HEK293 (cell line): ENCODE data around the gene MTHFD1L.
A peak's percentile ranks its signal among the peaks of the same experiment; 100 is the strongest.

Experiments used
- CTCF ChIA-PET: fragments of 350-600 bp; formaldehyde crosslinking; extraction: SDS; loops from one replicate; lab custom pipeline; 2021; ENCODE audit warnings: antibody characterized with exemption; lab: Yijun Ruan, JAX
- POLR2A ChIA-PET: fragments of 300-600 bp; formaldehyde crosslinking; extraction: SDS; loops from one replicate; lab custom pipeline; 2020; ENCODE audit warnings: antibody characterized with exemption, inconsistent platforms; lab: Yijun Ruan, JAX
- H3K27ac ChIP-seq: fragments of 200-500 bp; sonication (Bioruptor generic); 2 replicates; pipeline ENCODE4 v1.5.1; 2014; ENCODE audit warnings: low read depth, low read length, control low read depth, inconsistent platforms; ENCODE audit errors: extremely low read depth
- H3K36me3 ChIP-seq, 2 experiments: fragments of 200-500 bp in 1 of 2; sonication (Bioruptor generic) in 1 of 2; 1 replicate in 1 of 2; 2 replicates in 1 of 2; pipeline ENCODE4 v1.5.1; 2014 to 2017; ENCODE audit warnings: inconsistent platforms in 2 of 2, low read length in 2 of 2; ENCODE audit not compliant: control insufficient read depth in 2 of 2, insufficient read depth in 1 of 2
- H3K4me1 ChIP-seq: fragments of 200-500 bp; sonication (Bioruptor generic); 2 replicates; pipeline ENCODE4 v1.5.1; 2014; ENCODE audit warnings: mild to moderate bottlenecking, low read length, inconsistent platforms; ENCODE audit not compliant: control insufficient read depth, insufficient read depth
- H3K4me3 ChIP-seq: 2 replicates; pipeline ENCODE4 v1.5.1; 2011; ENCODE audit warnings: low read depth, mild to moderate bottlenecking, control low read depth, low read length, moderate library complexity
- H3K9me3 ChIP-seq: fragments of 200-500 bp; sonication (Bioruptor generic); 2 replicates; pipeline ENCODE4 v1.5.1; 2014; ENCODE audit warnings: low read depth, low read length, inconsistent platforms; ENCODE audit not compliant: control insufficient read depth, insufficient read depth
- FEZF1 ChIP-seq: fragments of 450-650 bp; formaldehyde crosslinking; IDR thresholded peaks from 2 replicates; pipeline ENCODE4 v1.5.1; 2016; ENCODE audit warnings: missing biosample characterization, missing genetic modification characterization
- TCF7L2 ChIP-seq: IDR thresholded peaks from 2 replicates; pipeline ENCODE4 v1.6.1; 2011; ENCODE audit warnings: low read depth, mild to moderate bottlenecking, inconsistent platforms, low read length, moderate library complexity, borderline replicate concordance
- ZFHX2 ChIP-seq: fragments of 450-650 bp; formaldehyde crosslinking; conservative IDR thresholded peaks from 2 replicates; pipeline ENCODE4 v1.5.1; 2016; ENCODE audit warnings: missing biosample characterization, missing genetic modification characterization
- ZIC2 ChIP-seq: fragments of 450-650 bp; formaldehyde crosslinking; IDR thresholded peaks from 2 replicates; pipeline ENCODE4 v1.5.1; 2016; ENCODE audit warnings: missing biosample characterization, missing genetic modification characterization
- ZNF211 ChIP-seq: fragments of 450-650 bp; formaldehyde crosslinking; IDR thresholded peaks from 2 replicates; pipeline ENCODE4 v1.5.1; 2016; ENCODE audit warnings: low read depth, missing biosample characterization, missing genetic modification characterization
- ZNF558 ChIP-seq: fragments of 450-650 bp; formaldehyde crosslinking; IDR thresholded peaks from 2 replicates; pipeline ENCODE4 v1.5.1; 2016; ENCODE audit warnings: missing biosample characterization, missing genetic modification characterization
- ZNF596 ChIP-seq: fragments of 450-650 bp; IDR thresholded peaks from 2 replicates; pipeline ENCODE4 v1.5.0; 2018; ENCODE audit warnings: missing biosample characterization, mild to moderate bottlenecking, missing genetic modification characterization, moderate library complexity
- ZNF747 ChIP-seq: fragments of 450-650 bp; formaldehyde crosslinking; IDR thresholded peaks from 2 replicates; pipeline ENCODE4 v1.5.1; 2016; ENCODE audit warnings: missing biosample characterization, missing genetic modification characterization
- ZNF777 ChIP-seq: fragments of 450-650 bp; formaldehyde crosslinking; IDR thresholded peaks from 2 replicates; pipeline ENCODE4 v1.5.1; 2017; ENCODE audit warnings: missing biosample characterization, missing genetic modification characterization, borderline replicate concordance
- TF ChIP-seq, protein P1 (sequence below): fragments of 450-650 bp; formaldehyde crosslinking; IDR thresholded peaks from 2 replicates; pipeline ENCODE4 v1.5.1; 2016; ENCODE audit warnings: missing biosample characterization, missing genetic modification characterization, borderline replicate concordance
- TF ChIP-seq, protein P2 (sequence below): fragments of 450-650 bp; IDR thresholded peaks from 2 replicates; pipeline ENCODE4 v1.5.1; 2018; ENCODE audit warnings: missing biosample characterization, mild to moderate bottlenecking, missing genetic modification characterization
- TF ChIP-seq, protein P3 (sequence below): fragments of 450-650 bp; formaldehyde crosslinking; IDR thresholded peaks from 2 replicates; pipeline ENCODE4 v1.5.1; 2016; ENCODE audit warnings: missing biosample characterization, missing genetic modification characterization, low read depth
- TF ChIP-seq, protein P4 (sequence below): fragments of 450-650 bp; formaldehyde crosslinking; IDR thresholded peaks from 2 replicates; pipeline ENCODE4 v1.5.1; 2016; ENCODE audit warnings: missing biosample characterization, missing genetic modification characterization

MTHFD1L gene

DNA sequence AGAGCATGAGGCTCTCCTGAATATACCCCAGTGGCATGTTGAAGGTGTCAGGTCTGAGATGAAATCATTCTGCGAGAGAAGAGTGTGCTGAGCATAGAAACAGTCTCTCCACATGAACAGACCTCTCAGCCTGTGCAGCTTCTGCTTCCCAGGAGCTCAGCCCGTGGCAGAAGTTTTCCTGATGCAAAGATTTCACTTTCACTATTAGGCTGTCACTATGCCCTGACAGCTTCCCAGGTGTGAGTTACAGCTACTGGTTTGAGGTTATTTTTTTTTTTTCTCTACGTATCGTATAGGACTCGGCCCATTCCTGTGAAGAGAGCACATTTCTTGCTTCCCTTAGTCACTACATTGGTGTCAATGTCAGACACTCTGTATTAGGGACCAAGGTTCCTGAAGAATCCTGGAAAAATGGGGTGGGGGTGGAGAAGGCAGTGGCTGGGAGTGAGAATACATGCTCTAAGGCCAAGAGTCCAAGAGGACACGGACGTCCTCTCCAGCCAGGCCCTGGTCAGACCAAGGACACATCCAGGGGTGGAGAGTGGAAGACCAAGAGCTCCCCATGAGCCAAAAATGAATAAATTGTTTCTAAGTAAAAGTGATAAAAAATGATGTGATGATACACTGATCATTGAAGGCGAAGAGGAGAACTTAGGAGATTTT, 253.1 kb downstream of the MTHFD1L start:
- ChIA-PET POLR2A (interaction anchor here (1.3 kb wide), 1 partner anchor 272 kb away, joined by 5 read pairs; no protein-coding TSS in a partner anchor), CTCF (interaction anchor here (0.6 kb wide), 2 partner anchors 206 to 1150 kb away, joined by 3 to 4 read pairs; no protein-coding TSS in a partner anchor)
- no peak overlapping the region for H3K27ac ChIP-seq
- TF ChIP-seq, protein P1, sequence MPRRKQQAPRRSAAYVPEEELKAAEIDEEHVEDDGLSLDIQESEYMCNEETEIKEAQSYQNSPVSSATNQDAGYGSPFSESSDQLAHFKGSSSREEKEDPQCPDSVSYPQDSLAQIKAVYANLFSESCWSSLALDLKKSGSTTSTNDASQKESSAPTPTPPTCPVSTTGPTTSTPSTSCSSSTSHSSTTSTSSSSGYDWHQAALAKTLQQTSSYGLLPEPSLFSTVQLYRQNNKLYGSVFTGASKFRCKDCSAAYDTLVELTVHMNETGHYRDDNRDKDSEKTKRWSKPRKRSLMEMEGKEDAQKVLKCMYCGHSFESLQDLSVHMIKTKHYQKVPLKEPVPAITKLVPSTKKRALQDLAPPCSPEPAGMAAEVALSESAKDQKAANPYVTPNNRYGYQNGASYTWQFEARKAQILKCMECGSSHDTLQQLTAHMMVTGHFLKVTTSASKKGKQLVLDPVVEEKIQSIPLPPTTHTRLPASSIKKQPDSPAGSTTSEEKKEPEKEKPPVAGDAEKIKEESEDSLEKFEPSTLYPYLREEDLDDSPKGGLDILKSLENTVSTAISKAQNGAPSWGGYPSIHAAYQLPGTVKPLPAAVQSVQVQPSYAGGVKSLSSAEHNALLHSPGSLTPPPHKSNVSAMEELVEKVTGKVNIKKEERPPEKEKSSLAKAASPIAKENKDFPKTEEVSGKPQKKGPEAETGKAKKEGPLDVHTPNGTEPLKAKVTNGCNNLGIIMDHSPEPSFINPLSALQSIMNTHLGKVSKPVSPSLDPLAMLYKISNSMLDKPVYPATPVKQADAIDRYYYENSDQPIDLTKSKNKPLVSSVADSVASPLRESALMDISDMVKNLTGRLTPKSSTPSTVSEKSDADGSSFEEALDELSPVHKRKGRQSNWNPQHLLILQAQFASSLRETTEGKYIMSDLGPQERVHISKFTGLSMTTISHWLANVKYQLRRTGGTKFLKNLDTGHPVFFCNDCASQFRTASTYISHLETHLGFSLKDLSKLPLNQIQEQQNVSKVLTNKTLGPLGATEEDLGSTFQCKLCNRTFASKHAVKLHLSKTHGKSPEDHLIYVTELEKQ (tag by site-specific recombination) = no peak
- TF ChIP-seq ZNF747 (tag by site-specific recombination) (no peak), ZNF558 (tag by site-specific recombination) (no peak), ZNF596 (tag by site-specific recombination) (no peak)
- TF ChIP-seq, protein P2, sequence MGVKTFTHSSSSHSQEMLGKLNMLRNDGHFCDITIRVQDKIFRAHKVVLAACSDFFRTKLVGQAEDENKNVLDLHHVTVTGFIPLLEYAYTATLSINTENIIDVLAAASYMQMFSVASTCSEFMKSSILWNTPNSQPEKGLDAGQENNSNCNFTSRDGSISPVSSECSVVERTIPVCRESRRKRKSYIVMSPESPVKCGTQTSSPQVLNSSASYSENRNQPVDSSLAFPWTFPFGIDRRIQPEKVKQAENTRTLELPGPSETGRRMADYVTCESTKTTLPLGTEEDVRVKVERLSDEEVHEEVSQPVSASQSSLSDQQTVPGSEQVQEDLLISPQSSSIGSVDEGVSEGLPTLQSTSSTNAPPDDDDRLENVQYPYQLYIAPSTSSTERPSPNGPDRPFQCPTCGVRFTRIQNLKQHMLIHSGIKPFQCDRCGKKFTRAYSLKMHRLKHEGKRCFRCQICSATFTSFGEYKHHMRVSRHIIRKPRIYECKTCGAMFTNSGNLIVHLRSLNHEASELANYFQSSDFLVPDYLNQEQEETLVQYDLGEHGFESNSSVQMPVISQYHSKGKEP (tag by site-specific recombination) = no peak
- no peaks in the 10 kb centered on the region for H3K4me1 ChIP-seq
- H3K4me3 ChIP-seq = no peak overlapping the region
- no peaks in the 10 kb centered on the region for H3K36me3 ChIP-seq
- H3K9me3 ChIP-seq = no peaks in the 10 kb centered on the region

DNA sequence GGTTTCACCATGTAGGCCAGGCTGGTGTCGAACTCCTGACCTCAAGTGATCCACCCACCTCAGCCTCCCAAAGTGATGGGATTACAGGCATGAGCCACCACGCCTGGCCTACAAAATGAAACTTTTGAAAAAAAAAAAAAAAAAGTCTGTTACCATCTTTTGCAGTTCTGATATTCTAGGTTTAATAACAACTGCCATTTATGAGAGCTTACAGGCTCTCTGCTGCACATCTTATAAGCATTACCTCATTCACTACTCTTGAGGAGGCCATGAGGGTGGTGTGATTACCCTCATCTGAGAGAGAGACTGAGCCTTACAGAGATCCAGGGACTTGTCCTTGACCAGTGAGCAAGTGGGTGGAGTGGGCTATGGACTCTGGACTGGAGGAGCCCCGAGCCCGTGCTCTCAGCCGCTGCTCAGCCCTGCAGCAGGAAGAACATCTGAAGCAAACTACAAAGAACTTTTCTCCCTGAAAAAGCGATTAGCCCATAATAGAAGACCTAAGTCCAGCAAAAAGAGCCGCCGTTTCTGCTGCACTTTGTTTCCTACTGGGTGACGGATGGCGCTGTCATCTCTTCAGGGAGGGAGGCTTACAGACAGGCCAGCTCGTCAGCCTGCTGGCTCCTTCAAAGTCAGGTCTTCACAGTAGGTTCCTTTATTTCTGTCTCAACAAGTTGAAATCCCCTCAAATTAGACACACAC, 254.5 kb downstream of the MTHFD1L start:
- TF ChIP-seq ZNF211 (tag by site-specific recombination) (no peak), ZNF777 (tag by site-specific recombination) (no peak), ZIC2 (peak; percentile 49; the same call in 1 of the 2 replicates), FEZF1 (peak; percentile 65), TCF7L2 (peak; percentile 19; the same call in 1 of the 2 replicates), ZFHX2 (tag by site-specific recombination) (peak; percentile 37; the same call in 1 of the 2 replicates)
- TF ChIP-seq, protein P3, sequence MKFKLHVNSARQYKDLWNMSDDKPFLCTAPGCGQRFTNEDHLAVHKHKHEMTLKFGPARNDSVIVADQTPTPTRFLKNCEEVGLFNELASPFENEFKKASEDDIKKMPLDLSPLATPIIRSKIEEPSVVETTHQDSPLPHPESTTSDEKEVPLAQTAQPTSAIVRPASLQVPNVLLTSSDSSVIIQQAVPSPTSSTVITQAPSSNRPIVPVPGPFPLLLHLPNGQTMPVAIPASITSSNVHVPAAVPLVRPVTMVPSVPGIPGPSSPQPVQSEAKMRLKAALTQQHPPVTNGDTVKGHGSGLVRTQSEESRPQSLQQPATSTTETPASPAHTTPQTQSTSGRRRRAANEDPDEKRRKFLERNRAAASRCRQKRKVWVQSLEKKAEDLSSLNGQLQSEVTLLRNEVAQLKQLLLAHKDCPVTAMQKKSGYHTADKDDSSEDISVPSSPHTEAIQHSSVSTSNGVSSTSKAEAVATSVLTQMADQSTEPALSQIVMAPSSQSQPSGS (tag by site-specific recombination) = peak; percentile 75
- TF ChIP-seq, protein P4, sequence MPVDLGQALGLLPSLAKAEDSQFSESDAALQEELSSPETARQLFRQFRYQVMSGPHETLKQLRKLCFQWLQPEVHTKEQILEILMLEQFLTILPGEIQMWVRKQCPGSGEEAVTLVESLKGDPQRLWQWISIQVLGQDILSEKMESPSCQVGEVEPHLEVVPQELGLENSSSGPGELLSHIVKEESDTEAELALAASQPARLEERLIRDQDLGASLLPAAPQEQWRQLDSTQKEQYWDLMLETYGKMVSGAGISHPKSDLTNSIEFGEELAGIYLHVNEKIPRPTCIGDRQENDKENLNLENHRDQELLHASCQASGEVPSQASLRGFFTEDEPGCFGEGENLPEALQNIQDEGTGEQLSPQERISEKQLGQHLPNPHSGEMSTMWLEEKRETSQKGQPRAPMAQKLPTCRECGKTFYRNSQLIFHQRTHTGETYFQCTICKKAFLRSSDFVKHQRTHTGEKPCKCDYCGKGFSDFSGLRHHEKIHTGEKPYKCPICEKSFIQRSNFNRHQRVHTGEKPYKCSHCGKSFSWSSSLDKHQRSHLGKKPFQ (tag by site-specific recombination) = peak; percentile 57; the same call in 1 of the 2 replicates
- TF ChIP-seq, all 188 proteins: peak for 6
- Histone ChIP-seq H3K4me3 (no peak overlapping the region), H3K36me3 (no peaks in the 10 kb centered on the region), H3K9me3 (no peaks in the 10 kb centered on the region), H3K4me1 (no peaks in the 10 kb centered on the region), H3K27ac (no peak overlapping the region)
- ChIA-PET POLR2A (no interaction called here), CTCF (interaction anchor here (0.7 kb wide), 1 partner anchor 205 kb away, joined by 3 read pairs; no protein-coding TSS in a partner anchor)
